ENCODE measurements around the gene AKNAD1.
"Not testable (repeated sequence)": the region's sequence is repeated elsewhere in the genome, so short reads cannot be mapped to it uniquely, and the experiment has no call there.

AKNAD1 gene

DNA sequence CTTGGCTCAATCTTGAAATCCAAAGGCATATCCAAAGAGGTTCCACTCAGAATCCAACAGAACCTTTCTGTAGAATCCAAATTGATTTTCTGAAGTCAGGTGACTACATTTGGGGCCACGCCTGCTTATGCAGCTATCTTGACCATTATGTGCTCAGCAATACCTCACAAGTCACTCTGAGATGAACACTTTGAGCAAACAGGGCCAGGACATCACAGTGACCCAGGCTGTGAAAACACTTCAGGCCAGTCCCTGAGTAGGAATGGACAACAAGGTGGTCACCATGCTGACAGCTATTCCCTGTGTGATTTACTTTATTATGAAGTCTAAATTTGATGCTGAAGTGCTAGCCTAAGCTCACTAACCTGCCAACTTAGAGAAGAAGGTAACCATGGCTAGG lies at the start of gene AKNAD1:
Gene AKNAD1 (minus strand): TSS at position 101 of the 400 bp plus-strand sequence. CDS start 4,430 bp downstream, outside the sequence.
- DNase-seq = no peak

DNA sequence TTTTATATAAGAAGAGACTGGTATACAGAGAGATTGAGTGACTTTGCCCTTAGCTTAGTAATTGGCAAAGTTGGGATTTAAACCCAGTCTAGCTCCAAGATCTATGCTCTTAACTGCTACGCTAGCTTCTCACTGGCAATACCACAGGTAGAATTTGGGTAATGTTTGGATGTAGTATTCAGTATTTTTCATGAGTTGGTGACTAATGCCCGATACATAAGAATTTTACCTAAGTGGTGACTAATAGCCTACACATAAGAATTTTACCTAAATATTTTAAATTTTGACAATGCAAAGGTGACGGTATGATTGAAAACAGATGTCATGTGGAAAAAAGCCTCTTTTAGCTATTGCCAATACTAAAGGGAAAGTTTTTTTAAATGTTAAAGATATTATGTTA lies 44.2 kb upstream of the AKNAD1 start:
- no peak for DNase-seq

GRCh38 chr1:108897865-108898720 lies 41.2 kb upstream of the AKNAD1 start:
- no peak for DNase-seq

DNA sequence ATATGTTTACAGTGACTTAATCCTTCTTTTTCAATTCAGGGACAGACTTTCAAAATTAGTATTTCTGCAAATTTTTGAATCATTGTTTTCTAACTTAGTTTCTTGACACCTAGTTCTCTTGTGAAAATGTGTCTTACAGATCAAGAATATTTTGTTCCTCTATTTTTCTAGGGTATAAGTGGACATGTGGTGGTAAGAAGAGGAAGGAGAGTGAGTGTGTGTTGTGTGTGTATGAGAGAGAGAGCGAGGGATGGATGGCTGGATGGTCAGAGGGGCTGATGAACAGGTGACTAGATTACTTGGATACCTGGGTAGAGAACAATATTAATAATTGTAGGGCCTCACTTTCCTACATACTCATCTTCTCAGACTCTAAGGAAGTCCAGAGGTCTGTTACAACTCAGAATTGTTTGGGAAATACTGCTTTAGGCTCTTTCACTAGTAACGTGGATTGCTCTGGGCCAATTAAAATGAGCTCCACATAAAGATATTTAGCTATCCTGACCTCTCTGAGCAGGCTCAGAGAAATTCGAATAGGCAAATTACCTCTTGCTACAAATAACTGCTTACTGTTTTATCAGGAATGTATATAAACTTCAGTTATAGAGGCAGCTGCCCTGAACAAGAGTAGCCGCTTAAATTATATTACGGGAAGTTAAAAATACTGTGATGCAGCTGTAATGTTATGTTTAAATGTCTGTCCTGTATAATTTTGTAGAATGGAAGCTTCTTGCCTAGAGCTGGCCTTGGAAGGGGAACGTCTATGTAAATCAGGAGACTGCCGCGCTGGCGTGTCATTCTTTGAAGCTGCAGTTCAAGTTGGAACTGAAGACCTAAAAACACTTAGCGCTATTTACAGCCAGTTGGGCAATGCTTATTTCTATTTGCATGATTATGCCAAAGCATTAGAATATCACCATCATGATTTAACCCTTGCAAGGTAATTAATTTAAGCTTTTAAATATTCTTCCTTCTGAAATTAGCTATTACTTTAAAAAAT lies 39.6 kb upstream of the AKNAD1 start:
- no peak for DNase-seq

DNA sequence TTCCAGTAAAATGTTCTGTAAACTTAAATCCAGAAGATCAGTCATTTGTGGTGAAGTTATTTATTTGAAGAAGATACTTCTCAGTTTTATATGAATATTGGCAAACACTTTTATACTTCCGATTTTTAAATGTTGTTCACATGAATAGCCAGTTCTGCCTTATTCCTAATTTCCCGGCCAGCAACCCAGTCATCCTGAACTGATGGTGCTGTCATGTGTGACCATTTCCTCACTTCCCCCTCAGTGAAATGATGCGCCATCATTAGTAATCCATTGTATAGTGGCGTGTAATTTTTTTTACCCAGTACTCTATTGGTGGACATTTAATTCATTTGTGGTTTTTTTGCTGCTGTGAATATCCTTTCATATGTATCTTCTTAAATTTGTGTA lies 36.2 kb upstream of the AKNAD1 start:
- DNase-seq = no peak

GRCh38 chr1:108892356-108893140 lies 35.7 kb upstream of the AKNAD1 start:
- no peak for DNase-seq

- no peak for DNase-seq
Measured at GRCh38 chr1:108889706-108890384, 33.0 kb upstream of the AKNAD1 start.

DNA sequence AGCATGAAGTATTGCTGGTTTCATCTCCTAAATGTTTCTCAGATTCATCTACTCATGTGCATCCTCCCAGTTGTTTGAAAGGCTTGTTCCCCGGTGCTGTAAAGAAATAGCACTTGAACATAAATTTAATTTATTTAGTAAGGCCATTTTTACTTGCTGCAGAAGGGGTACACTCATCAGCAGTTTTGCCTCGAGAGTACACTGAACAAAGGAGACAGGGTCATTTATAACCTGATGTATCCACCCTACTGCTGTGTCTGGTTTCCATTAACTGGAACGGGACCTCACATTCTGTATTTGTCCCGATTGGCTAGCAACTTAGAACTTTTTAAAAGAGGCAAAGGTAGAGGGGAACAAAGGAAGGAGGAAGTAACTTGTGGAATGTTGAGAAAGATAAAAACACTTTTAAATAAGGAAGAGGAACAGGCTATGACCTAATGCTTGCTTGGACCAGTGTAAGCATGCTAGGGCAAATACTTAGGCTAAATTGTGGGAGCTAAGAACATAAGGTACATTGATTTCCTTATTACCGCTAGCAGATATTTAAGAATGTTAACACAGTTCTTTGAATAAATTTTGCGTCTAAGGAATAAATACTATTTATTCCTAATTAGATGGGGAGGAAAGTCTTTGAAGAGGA lies 32.2 kb upstream of the AKNAD1 start:
- not testable (repeated sequence) for DNase-seq

- no peak for DNase-seq
Measured at GRCh38 chr1:108886292-108886691, 29.4 kb upstream of the AKNAD1 start.

DNA sequence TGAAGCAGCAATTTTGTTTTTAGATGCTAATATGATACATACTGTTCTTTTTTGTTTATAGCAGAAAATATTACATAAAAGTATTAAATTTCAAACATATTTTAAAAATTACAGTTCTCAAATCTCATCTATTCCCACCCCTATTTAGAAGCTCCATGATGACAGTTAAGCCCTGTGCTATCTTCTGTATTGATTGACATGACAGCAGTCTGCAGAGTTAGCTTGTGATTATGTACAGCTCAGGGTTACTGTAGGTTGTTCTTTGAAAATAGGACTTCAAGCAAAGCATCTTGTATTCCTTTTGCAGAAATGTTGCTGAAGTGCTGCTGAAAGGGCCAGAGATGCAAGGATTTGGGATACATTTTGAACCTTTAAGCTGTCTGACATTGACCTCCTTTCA lies 28.1 kb upstream of the AKNAD1 start:
- DNase-seq = no peak

DNA sequence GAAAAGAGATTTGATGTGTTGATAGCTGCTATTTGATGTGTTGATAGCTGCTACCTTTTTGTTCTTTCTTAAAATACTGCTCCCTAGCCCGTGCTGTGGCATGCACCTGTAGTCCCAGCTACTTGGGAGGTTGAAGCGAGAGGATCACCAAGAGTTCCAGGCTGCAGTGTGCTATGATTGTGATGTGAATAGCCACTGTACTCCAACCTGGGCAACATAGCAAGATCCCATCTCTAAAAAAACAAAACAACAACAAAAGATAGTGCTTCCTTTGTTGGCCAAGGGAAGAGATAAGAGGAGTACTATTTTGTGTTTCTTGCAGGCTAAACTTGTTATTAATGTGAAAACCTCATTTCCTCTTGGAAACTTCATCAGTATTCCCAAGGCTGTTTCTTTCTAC lies 25.9 kb upstream of the AKNAD1 start:
- no peak for DNase-seq

- DNase-seq = no peak
Measured at GRCh38 chr1:108881369-108881768, 24.5 kb upstream of the AKNAD1 start.

DNA sequence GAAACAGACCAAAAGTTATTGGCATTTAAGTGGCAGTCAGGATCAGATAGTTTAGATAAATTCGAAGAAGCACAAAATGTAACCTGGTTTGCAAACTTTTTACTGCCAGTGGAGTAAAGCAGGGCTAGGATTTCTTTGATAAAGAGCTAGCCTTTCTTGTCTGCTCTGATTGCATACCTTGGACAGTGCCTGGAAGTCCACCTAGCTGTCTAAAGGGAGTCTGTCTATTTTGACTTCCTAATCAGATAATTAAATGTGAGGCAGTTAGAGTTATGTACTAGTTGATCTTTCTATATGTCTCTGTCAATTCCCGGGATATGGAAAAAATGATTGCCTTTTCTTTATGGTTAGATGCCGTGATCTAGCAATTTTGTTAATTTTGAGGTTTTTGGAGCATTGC lies 24.0 kb upstream of the AKNAD1 start:
- no peak for DNase-seq

DNA sequence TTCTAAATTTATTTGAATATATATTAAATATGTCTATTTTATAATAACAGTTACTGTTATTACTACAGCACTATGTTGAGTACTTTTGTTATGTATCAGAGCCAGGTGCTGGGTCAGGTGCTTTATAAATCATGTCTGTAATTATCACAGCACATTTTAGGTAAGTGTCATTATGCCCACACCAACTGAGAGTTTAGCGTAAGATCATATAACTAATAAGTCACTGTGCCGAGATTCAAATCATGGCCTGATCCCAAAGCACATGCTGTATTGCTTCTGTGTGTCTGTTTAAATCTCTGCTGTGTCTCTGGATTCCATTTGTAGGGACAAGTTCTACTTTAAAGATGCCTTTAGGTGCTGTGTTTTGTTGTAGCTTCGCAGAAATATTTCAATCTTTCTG lies 21.8 kb upstream of the AKNAD1 start:
- peak; percentile 8 for DNase-seq

DNA sequence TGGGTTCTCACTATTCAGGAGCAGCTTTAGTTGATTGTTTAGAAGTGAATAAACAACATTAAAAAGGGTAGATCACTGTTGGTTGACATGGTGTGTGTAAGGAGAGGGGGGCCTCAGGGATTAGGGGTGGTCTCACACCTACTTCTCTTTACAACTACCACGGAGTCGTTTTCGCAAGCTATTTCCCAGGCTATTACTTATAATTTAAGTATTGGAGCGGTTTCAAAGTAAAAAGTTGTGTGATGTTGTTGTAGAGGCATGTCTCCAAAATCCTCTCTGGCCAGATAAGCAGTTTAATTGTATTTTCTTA lies 21.2 kb upstream of the AKNAD1 start:
- DNase-seq = no peak

DNA sequence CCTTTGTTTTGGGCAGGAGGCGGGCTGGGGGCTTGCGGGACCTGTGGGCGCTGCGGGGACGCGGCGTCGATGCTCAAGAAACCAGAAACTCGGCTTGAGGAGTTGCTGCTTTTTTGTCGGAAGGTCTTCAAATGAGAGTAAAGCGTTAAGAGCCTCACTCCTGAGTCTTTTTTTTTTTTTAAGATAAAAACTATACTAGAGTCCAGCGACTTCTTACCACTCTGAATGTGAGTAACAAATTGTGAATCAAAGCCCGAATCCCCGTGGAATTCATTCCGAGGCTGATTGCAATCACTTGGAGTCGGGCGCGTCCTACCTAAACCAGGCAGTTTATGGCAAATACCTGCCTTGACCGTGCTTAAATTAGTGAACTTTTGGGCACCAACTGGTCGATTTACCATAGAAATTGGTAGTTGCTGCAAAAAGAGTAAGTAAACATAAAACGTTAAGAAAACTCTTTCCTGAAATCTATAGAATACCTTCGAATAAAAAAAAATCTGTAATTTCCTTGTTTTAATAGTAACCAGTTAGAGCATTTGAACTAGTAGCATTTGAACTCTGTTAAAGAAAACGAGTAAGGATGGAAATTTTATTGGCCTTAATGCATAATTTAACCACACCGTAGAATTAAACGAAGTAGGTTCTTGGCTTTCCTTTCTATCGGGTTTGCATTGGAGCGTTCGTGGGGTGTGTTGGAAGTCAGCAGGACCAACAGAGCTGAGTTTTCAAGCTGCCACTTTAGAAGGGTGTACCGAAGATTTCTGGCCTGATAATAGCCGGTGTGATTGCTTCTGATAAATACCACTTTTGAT lies 20.7 kb upstream of the AKNAD1 start:
- DNase-seq = no peak

DNA sequence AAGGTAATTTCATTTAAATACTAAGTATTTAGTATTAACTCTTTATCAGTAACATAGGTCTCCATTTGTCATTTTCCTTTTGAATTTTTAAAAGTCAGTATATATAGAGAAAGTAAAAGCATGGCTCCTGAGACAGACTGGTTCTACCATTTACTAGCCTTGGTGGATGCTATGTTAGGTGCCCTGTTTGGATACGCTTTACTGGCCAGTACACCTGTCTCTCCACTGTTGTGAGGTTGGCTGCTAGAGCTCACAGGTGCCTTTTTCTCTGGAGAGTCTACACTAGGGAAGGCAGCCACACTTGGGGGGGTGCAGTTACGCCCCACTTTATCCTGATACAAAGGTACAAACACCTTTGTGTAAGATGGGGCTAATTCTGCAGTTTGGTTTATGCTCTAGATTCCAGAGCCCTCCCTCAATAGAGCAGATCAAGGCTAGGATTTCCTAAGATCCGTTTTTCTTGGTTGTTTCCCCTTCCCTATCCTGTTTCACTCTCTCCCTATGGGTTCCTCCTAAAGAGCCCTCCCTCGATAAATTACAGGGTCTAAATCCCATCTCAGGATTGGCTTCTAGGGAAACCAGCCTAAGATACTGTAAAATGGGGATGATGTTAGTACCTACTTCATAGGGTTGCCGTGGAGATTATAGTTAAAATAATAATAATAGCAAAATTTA lies 14.3 kb upstream of the AKNAD1 start:
- no peak for DNase-seq

DNA sequence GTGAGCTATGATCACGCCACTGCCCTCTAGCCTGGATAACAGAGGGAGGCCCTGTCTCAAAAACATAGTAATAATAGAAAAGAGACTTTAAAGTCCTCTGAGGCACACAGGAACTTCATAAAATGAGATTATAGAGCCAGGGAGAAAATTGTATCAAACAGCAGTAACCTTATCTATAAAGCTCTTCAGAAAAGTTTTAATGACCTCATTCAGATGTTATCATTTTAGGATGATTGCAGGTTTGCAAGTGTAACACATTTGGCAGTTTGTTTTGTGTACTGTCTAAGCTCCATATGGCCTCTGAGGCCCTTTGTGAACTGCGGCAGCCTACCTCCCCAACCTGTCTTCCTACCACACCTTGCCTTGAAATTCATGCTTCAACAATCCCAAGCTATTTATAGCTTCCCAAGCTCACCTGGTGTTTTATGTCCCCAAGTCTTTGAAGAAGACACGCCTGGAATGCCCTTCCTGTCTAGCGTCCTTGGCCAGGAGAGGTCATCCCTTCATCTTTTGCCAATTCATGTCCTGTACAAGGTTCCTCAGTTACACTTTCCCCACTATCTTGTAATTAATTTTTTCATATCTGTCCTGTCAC lies 8.5 kb upstream of the AKNAD1 start:
- DNase-seq = no peak

DNA sequence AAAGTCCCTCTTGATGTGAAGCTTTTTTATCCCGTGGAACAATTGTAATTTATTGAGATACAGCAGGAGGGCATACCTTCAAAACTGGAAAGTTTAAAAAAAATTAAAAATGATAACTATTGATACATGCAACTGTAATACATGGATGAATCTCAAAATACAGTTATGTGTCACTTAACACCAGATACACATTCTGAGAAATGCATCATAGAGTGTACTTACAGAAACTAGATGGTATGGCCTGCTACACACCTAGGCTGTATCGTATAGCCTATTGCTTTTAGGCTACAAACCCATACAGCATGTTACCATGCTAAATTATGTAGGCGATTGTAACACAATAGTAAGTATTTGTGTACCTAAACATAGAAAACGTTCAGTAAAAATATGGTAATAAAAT lies 7.1 kb upstream of the AKNAD1 start:
- no peak for DNase-seq

Measured in NCI-H524 treated with DMSO at 0.1 percent for 48 hours (cell line).